Breast epithelium (tissue), 4 donors: ENCODE data around the gene GPR17. TPM values are rescaled to one million over a fixed set of nuclear protein-coding genes. Genes with fewer than 3 reads are reported as not detected.

Experiments used
- DNase-seq, 2 donors: peaks; one replicate each; pipeline ENCODE4 v3.0.0-alpha.2; 2019; ENCODE audit warnings: low spot score in 2 of 2
- H3K27ac ChIP-seq, 2 donors: fragments of 200-600 bp; sonication (generic) in 1 of 2; one replicate each; pipeline ENCODE4 v1.5.1; 2016 to 2019; ENCODE audit warnings: mild to moderate bottlenecking in 1 of 2
- H3K27me3 ChIP-seq, 2 donors: fragments of 200-600 bp; sonication (generic) in 1 of 2; one replicate each; pipeline versions ENCODE4 v1.5.1 to v1.6.0; 2017 to 2019; ENCODE audit warnings: control low read depth in 1 of 2, mild to moderate bottlenecking in 1 of 2
- H3K36me3 ChIP-seq: fragments of 200-600 bp; one replicate; pipeline ENCODE4 v1.5.1; 2019
- H3K4me1 ChIP-seq, 2 donors: fragments of 200-600 bp; sonication (generic); one replicate each; pipeline ENCODE4 v1.5.1; 2016 to 2019; ENCODE audit warnings: control low read depth in 1 of 2
- H3K4me3 ChIP-seq, 3 donors: fragments of 200-600 bp; sonication (generic); 1 replicate in 2 of 3; 2 replicates in 1 of 3; pipeline ENCODE4 v1.5.1; 2016 to 2019; ENCODE audit warnings: mild to moderate bottlenecking in 3 of 3, moderate library complexity in 2 of 3
- H3K9me3 ChIP-seq, 2 donors: fragments of 200-600 bp; sonication (generic) in 1 of 2; one replicate each; pipeline ENCODE4 v1.5.1; 2016 to 2019; ENCODE audit warnings: control low read depth in 1 of 2
- POLR2A ChIP-seq: fragments of 450-650 bp; IDR thresholded peaks from one replicate; pipeline ENCODE4 v1.6.1; 2016; ENCODE audit warnings: antibody characterized with exemption, mild to moderate bottlenecking, moderate library complexity
- POLR2AphosphoS5 ChIP-seq, 3 donors: sonication (generic); formaldehyde crosslinking; IDR thresholded peaks; one replicate each; pipeline ENCODE4 v1.6.1; 2017; ENCODE audit warnings: antibody characterized with exemption in 3 of 3
- intact Hi-C: fragments of 100-400 bp; cut with DNase I; formaldehyde crosslinking; loops from one replicate; pipeline ENCODE4 v1.15.1; 2023; ENCODE audit warnings: low total_unique reads
- total RNA-seq, 3 donors: library from RNA; depleted of rRNA; stranded (reverse); fragments of >200 nt; gene quantifications; one replicate each; pipeline ENCODE4 v1.1.0, GENCODE V29; 2016
- TF ChIP-seq, protein P1 (sequence below), 3 donors: fragments of 450-650 bp; IDR thresholded peaks; one replicate each; pipeline ENCODE4 v1.5.1; 2016 to 2017; ENCODE audit warnings: antibody characterized with exemption in 3 of 3, mild to moderate bottlenecking in 3 of 3, moderate library complexity in 3 of 3

The GPR17 gene
- total RNA-seq, 3 donors from 2014 or later: not detected

DNA sequence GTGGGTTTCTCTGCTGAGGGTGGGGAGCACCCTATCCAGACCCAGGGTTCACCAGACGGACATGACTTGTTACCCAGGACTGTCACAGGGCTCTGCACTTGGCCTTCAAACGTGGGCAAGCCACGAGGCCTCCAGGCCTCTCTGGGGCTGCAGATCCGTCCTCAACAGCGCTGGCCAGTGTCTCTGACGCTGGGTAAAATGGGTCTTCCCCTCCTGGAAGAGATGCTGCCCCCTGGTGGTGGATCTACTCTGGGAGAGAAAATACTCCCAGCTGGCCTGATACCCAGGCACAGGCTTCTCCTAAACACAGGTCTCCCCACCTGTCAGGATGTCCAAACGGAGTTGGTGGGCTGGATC lies 3.7 kb downstream of the GPR17 start:
- Histone ChIP-seq H3K36me3 (no peaks in the 10 kb centered on the region), H3K4me1 (no peaks in the 10 kb centered on the region), H3K27me3 (no peaks in the 10 kb centered on the region), H3K27ac (peak overlapping the region in 1 of 2 donors; percentile 40), H3K9me3 (no peaks in the 10 kb centered on the region), H3K4me3 (peak overlapping the region in 1 of 3 donors; percentile 52)
- intact Hi-C loops: no loop called here
- TF ChIP-seq POLR2A (no peak), POLR2AphosphoS5 (IDR thresholded peaks at IDR 0.05) (no peak)
- TF ChIP-seq, protein P1, sequence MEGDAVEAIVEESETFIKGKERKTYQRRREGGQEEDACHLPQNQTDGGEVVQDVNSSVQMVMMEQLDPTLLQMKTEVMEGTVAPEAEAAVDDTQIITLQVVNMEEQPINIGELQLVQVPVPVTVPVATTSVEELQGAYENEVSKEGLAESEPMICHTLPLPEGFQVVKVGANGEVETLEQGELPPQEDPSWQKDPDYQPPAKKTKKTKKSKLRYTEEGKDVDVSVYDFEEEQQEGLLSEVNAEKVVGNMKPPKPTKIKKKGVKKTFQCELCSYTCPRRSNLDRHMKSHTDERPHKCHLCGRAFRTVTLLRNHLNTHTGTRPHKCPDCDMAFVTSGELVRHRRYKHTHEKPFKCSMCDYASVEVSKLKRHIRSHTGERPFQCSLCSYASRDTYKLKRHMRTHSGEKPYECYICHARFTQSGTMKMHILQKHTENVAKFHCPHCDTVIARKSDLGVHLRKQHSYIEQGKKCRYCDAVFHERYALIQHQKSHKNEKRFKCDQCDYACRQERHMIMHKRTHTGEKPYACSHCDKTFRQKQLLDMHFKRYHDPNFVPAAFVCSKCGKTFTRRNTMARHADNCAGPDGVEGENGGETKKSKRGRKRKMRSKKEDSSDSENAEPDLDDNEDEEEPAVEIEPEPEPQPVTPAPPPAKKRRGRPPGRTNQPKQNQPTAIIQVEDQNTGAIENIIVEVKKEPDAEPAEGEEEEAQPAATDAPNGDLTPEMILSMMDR (IDR thresholded peaks at IDR 0.05): peak; percentile 35 to 60 (median 60)
- peak in 1 of 2 donors; percentile 67 for DNase-seq

DNA sequence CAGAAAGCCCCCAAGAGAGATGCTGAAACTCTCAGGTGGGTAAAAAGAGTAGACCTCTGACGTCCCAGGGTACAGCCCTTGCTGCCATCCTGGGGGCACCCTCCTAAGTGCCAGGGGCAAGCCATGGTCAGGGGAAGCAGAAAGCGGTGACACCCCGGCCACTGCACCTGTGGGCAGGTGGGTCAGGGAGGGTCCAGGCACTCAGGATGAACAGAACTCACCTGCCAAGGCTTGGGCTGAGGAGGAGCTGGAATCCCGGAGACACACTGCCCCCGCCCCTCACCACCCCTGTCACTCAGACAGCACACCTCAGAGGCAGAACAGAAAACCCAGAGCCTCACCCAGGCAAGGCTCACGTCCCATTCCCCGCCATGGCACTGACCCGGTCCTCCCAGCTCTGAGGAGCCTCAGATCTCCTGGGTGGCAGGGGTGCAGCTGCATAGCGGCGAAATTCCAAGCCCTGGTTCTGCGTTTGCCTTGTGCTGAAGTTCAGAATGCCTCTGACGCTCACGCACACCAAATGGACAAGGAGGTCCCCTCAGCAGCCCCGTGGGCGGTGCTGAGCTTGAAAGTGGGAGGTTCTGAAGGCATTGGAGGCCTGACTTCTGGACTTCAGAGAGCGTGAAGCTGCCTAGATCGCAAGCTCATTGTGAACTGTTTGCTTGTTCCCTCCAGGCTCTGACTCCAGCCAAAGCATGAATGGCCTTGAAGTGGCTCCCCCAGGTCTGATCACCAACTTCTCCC lies 4.3 kb downstream of the GPR17 start:
- Histone ChIP-seq H3K4me1 (no peaks in the 10 kb centered on the region), H3K27ac (peak overlapping the region in 1 of 2 donors; percentile 40), H3K36me3 (no peaks in the 10 kb centered on the region), H3K27me3 (no peaks in the 10 kb centered on the region), H3K4me3 (peak overlapping the region in 1 of 3 donors; percentile 52), H3K9me3 (no peaks in the 10 kb centered on the region)
- DNase-seq: no peak
- intact Hi-C loops: no loop called here
- no peak for TF ChIP-seq POLR2A
- TF ChIP-seq, protein P1 (IDR thresholded peaks at IDR 0.05): no peak
- no peak for TF ChIP-seq POLR2AphosphoS5 (IDR thresholded peaks at IDR 0.05)

DNA sequence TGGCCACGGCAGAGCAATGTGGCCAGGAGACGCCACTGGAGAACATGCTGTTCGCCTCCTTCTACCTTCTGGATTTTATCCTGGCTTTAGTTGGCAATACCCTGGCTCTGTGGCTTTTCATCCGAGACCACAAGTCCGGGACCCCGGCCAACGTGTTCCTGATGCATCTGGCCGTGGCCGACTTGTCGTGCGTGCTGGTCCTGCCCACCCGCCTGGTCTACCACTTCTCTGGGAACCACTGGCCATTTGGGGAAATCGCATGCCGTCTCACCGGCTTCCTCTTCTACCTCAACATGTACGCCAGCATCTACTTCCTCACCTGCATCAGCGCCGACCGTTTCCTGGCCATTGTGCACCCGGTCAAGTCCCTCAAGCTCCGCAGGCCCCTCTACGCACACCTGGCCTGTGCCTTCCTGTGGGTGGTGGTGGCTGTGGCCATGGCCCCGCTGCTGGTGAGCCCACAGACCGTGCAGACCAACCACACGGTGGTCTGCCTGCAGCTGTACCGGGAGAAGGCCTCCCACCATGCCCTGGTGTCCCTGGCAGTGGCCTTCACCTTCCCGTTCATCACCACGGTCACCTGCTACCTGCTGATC lies 4.9 kb downstream of the GPR17 start:
- Histone ChIP-seq H3K36me3 (no peaks in the 10 kb centered on the region), H3K27me3 (no peaks in the 10 kb centered on the region), H3K4me1 (no peaks in the 10 kb centered on the region), H3K27ac (peak overlapping the region in 1 of 2 donors; percentile 40), H3K9me3 (no peaks in the 10 kb centered on the region), H3K4me3 (no peak overlapping the region)
- TF ChIP-seq, protein P1 (IDR thresholded peaks at IDR 0.05): no peak
- TF ChIP-seq POLR2AphosphoS5 (IDR thresholded peaks at IDR 0.05): no peak
- DNase-seq: no peak
- intact Hi-C loops: no loop called here

GRCh38 chr2:127651381-127651809 lies 5.4 kb downstream of the GPR17 start:
- Histone ChIP-seq H3K27me3 (no peaks in the 10 kb centered on the region), H3K4me3 (no peak overlapping the region), H3K27ac (peak overlapping the region in 1 of 2 donors; percentile 40), H3K9me3 (no peaks in the 10 kb centered on the region), H3K36me3 (no peaks in the 10 kb centered on the region), H3K4me1 (no peaks in the 10 kb centered on the region)
- DNase-seq: no peak
- TF ChIP-seq, protein P1 (IDR thresholded peaks at IDR 0.05): no peak
- TF ChIP-seq POLR2AphosphoS5 (IDR thresholded peaks at IDR 0.05): no peak
- no peak for TF ChIP-seq POLR2A
- intact Hi-C loops: no loop called here

DNA sequence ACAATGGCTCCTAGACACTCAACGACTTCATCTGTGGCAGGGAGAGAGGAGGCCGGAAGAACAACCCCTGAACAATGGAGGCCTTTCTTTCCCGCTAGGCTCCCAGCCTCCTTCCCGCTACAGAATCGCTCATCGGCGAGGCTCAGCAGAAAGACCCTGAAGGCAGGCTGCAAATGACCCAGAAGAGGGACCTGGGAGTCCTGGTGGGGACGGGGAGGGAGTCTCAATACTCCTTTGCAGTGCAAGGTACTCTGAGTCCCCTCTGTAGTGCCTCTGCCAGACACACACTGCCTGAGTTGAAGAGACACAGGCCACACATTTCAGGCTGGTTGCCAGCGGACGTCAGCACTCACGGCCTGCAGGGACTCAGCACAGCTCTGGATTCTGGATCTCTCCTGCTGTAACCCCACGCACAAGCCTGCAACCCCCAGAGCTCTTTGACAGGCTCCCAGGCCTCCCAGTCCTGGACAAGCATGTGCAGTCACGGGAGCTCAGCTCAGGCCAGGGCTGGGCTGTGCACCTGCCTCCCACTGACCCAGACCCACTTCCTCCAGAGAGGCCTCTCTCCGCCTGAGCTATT lies 6.1 kb downstream of the GPR17 start:
- no peak for TF ChIP-seq POLR2AphosphoS5 (IDR thresholded peaks at IDR 0.05)
- TF ChIP-seq POLR2A: no peak
- TF ChIP-seq, protein P1 (IDR thresholded peaks at IDR 0.05): no peak
- no peak overlapping the region for H3K4me3 ChIP-seq
- H3K27me3 ChIP-seq: no peaks in the 10 kb centered on the region
- no peaks in the 10 kb centered on the region for H3K9me3 ChIP-seq
- H3K36me3 ChIP-seq: no peaks in the 10 kb centered on the region
- intact Hi-C loops: no loop called here
- DNase-seq: no peak
- H3K4me1 ChIP-seq: no peaks in the 10 kb centered on the region
- H3K27ac ChIP-seq: peak overlapping the region in 1 of 2 donors; percentile 29
